ENCODE measurements around the gene RMI1. TPM values are rescaled to one million over a fixed set of nuclear protein-coding genes. Genes with fewer than 3 reads are reported as not detected.

The RMI1 gene
- 6.2 TPM for total RNA-seq
- 2.9 TPM for polyA plus RNA-seq (ENCODE audit: insufficient read depth, low read depth, low replicate concordance)
- long read RNA-seq, donor 1, partial matches to known transcripts = 0 of 3 reads
- long read RNA-seq, donor 1, other reads (novel, unspliced or antisense) = 0 of 3 reads
- long read RNA-seq, donor 2, partial matches to known transcripts = 0 of 1 reads
- long read RNA-seq, donor 2, other reads (novel, unspliced or antisense) = 0 of 1 reads
- long read RNA-seq, donor 3, partial matches to known transcripts = 0 of 4 reads
- long read RNA-seq, donor 3, other reads (novel, unspliced or antisense) = 0 of 4 reads
- long read RNA-seq, donor 4 = 0 reads
- long read RNA-seq, donor 5, partial matches to known transcripts = 0 of 1 reads
- long read RNA-seq, donor 5, other reads (novel, unspliced or antisense) = 0 of 1 reads
- long read RNA-seq, donor 6, transcript RMI1-202 (3 exons, 1,553 nt) = major isoform, 5 of 6 reads
- long read RNA-seq, donor 6, partial matches to known transcripts = 0 of 6 reads
- long read RNA-seq, donor 6, other reads (novel, unspliced or antisense) = 0 of 6 reads
- long read RNA-seq, donor 7, partial matches to known transcripts = 2 of 9 reads
- long read RNA-seq, donor 7, other reads (novel, unspliced or antisense) = 6 of 9 reads
- long read RNA-seq, donor 8, transcript RMI1-202 (3 exons, 1,553 nt) = major isoform, 6 of 8 reads
- long read RNA-seq, donor 8, partial matches to known transcripts = 0 of 8 reads
- long read RNA-seq, donor 8, other reads (novel, unspliced or antisense) = 0 of 8 reads
- long read RNA-seq, donor 9, partial matches to known transcripts = 7 of 9 reads
- long read RNA-seq, donor 9, other reads (novel, unspliced or antisense) = 0 of 9 reads
- long read RNA-seq, donor 10, partial matches to known transcripts = 0 of 5 reads
- long read RNA-seq, donor 10, other reads (novel, unspliced or antisense) = 0 of 5 reads

DNA sequence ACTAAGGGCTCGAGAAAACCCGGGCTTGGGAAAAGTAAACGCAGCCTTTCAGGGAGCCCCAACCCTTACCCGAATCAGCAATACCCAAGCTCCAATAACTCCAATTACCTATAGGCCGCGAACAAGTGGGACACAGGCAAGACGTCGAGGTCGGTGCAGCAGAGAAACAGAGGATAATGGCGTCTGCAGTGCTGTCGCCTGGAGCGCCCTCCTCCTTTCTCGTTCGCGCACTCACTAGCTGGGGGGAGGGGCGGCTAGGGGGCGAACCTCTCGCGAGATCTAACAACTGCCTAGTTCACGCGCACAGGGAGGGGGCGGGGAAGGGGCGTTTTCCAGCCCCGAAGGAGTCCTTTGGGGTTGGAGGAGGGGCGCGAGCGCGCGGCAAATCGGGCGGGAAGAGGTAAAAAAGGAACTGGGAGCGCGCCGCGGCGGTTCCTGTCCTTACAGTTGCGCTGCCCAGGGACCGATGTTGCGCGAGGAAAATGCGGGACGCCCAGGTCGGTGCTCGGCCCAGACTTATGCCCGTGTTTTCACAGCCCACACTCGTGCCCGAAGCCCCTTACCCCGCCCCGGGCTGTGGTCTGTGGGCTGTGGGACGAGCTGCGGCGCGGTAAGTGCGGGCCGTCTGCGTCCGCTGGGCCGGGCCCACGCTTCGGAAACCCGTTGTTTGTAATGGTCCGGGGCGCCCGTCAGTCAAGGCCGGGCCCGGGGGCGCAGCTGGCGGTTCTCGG is at the start of gene RMI1:
TSS of gene RMI1 (plus strand) at position 411 of the 731 bp plus-strand sequence. CDS start 20,182 bp downstream, outside the sequence.
- DNase-seq = peak; percentile 99 to 100 (median 99)
- intact Hi-C loops (cut with DNase I) = no loop called here
- Histone ChIP-seq H3K9ac (ENCODE audit: low read length in 3 of 3) (peak within 1 kb of the TSS; percentile 95 to 100 (median 100)), H3K9me3 (ENCODE audit: control insufficient read depth in 2 of 3, insufficient read depth in 1 of 3, low read length in 3 of 3) (no peaks in the 10 kb centered on the region), H3K4me1 (ENCODE audit: control insufficient read depth in 2 of 3, insufficient read depth in 2 of 3, low read depth in 1 of 3, low read length in 3 of 3) (peaks cover 5 to 14% (median 5%) of the 10 kb centered on the region in 3 donors), H3K27ac (ENCODE audit: low read depth in 2 of 2, low read length in 2 of 2) (peak within 1 kb of the TSS; percentile 100), H3K36me3 (ENCODE audit: control insufficient read depth in 2 of 3, insufficient read depth in 3 of 3, low read length in 3 of 3) (peaks cover 5 to 29% (median 10%) of the 10 kb centered on the region in 3 donors), H3K4me3 (ENCODE audit: low read length in 3 of 3) (peak within 1 kb of the TSS; percentile 95 to 100 (median 100)), H3K27me3 (ENCODE audit: control insufficient read depth, insufficient read depth, low read length) (no peaks in the 10 kb centered on the region)
- TF ChIP-seq, protein P1, sequence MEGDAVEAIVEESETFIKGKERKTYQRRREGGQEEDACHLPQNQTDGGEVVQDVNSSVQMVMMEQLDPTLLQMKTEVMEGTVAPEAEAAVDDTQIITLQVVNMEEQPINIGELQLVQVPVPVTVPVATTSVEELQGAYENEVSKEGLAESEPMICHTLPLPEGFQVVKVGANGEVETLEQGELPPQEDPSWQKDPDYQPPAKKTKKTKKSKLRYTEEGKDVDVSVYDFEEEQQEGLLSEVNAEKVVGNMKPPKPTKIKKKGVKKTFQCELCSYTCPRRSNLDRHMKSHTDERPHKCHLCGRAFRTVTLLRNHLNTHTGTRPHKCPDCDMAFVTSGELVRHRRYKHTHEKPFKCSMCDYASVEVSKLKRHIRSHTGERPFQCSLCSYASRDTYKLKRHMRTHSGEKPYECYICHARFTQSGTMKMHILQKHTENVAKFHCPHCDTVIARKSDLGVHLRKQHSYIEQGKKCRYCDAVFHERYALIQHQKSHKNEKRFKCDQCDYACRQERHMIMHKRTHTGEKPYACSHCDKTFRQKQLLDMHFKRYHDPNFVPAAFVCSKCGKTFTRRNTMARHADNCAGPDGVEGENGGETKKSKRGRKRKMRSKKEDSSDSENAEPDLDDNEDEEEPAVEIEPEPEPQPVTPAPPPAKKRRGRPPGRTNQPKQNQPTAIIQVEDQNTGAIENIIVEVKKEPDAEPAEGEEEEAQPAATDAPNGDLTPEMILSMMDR (IDR thresholded peaks at IDR 0.05; ENCODE audit: borderline replicate concordance, extremely low read depth, insufficient read depth) = no peak
- no peak for FAIRE-seq

DNA sequence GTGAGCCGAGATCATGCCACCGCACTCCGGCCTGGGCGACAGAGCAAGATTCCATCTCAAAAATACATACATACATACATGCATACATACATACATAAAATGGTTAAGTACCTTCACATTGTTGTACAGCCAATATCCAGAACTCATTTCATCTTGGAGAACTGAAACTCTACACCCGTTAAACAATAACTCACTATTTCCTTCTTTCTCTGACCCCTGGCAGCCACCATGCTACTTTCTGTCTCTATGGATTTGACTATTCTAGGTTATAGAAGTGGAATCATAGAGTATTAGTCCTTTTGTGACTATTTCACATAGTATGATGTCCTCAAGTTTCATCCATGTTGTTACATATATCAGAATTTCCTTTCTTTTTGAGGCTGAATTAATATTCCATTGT is 49.7 kb upstream of the RMI1 start:
- no peaks in the 10 kb centered on the region for H3K9me3 ChIP-seq (ENCODE audit: control insufficient read depth in 2 of 3, insufficient read depth in 1 of 3, low read length in 3 of 3)
- DNase-seq = no peak
- TF ChIP-seq, protein P1 (IDR thresholded peaks at IDR 0.05; ENCODE audit: borderline replicate concordance, extremely low read depth, insufficient read depth) = no peak
- H3K9ac ChIP-seq (ENCODE audit: low read length in 3 of 3) = no peak overlapping the region
- intact Hi-C loops (cut with DNase I) = no loop called here
- no peaks in the 10 kb centered on the region for H3K27me3 ChIP-seq (ENCODE audit: control insufficient read depth, insufficient read depth, low read length)
- no peak overlapping the region for H3K4me3 ChIP-seq (ENCODE audit: low read length in 3 of 3)
- no peak for FAIRE-seq
- H3K27ac ChIP-seq (ENCODE audit: low read depth in 2 of 2, low read length in 2 of 2) = no peak overlapping the region
- H3K4me1 ChIP-seq (ENCODE audit: control insufficient read depth in 2 of 3, insufficient read depth in 2 of 3, low read depth in 1 of 3, low read length in 3 of 3) = no peaks in the 10 kb centered on the region
- H3K36me3 ChIP-seq (ENCODE audit: control insufficient read depth in 2 of 3, insufficient read depth in 3 of 3, low read length in 3 of 3) = no peaks in the 10 kb centered on the region

DNA sequence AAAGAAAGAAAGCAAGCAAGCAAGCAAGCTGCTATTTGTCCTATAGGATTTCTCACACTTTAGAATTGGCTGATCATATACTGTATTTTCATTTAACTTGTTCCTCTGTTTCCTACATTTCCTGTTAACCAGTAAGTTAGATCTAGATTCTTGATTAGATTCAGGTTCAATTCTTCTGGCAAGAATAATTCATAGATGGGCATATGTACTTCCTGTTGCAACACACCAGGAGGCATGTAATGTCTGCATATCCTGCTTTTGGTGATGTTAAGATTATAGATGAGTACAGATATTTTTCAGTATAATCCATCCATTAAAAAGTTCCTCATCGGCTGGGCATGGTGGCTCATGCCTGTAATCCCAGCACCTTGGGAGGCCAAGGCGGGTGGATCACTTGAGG is 48.6 kb upstream of the RMI1 start:
- TF ChIP-seq, protein P1 (IDR thresholded peaks at IDR 0.05; ENCODE audit: borderline replicate concordance, extremely low read depth, insufficient read depth) = no peak
- intact Hi-C loops (cut with DNase I) = no loop called here
- DNase-seq (no peak), FAIRE-seq (no peak)
- Histone ChIP-seq H3K4me3 (ENCODE audit: low read length in 3 of 3) (no peak overlapping the region), H3K36me3 (ENCODE audit: control insufficient read depth in 2 of 3, insufficient read depth in 3 of 3, low read length in 3 of 3) (no peaks in the 10 kb centered on the region), H3K4me1 (ENCODE audit: control insufficient read depth in 2 of 3, insufficient read depth in 2 of 3, low read depth in 1 of 3, low read length in 3 of 3) (no peaks in the 10 kb centered on the region), H3K9me3 (ENCODE audit: control insufficient read depth in 2 of 3, insufficient read depth in 1 of 3, low read length in 3 of 3) (no peaks in the 10 kb centered on the region), H3K27me3 (ENCODE audit: control insufficient read depth, insufficient read depth, low read length) (no peaks in the 10 kb centered on the region), H3K27ac (ENCODE audit: low read depth in 2 of 2, low read length in 2 of 2) (no peak overlapping the region), H3K9ac (ENCODE audit: low read length in 3 of 3) (no peak overlapping the region)

Data from kidney (tissue), 22 donors.